T-helper 2 cell (primary cell): Measurements from ENCODE around the gene SPEN.
"Not testable (repeated sequence)": the region's sequence is repeated elsewhere in the genome, so short reads cannot be mapped to it uniquely, and the experiment has no call there.

Experiments
- DNase-seq, 5 experiments: peaks; one replicate each; pipeline versions ENCODE4 v3.0.0 to v3.0.0-alpha.2; 2012 to 2022

The SPEN gene

GRCh38 chr1:15963968-15964648 is 116.6 kb downstream of the SPEN start:
- peak in 1 of 5 experiments; percentile 60 for DNase-seq

- peak in 1 of 5 experiments; percentile 61 for DNase-seq
These were observed 117.8 kb downstream of the SPEN start for GRCh38 chr1:15965228-15965767.

- DNase-seq = peak in 4 of 5 experiments; percentile 24 to 87 (median 51)
These were observed 118.8 kb downstream of the SPEN start for GRCh38 chr1:15966081-15966955.

GRCh38 chr1:15966956-15967344 is 119.4 kb downstream of the SPEN start:
- no peak for DNase-seq

- no peak for DNase-seq
These were observed 120.7 kb downstream of the SPEN start for GRCh38 chr1:15968172-15968571.

GRCh38 chr1:15969321-15969880 is 121.9 kb downstream of the SPEN start:
- DNase-seq = no peak

- DNase-seq = no peak
These were observed 123.4 kb downstream of the SPEN start for GRCh38 chr1:15970911-15971310.

GRCh38 chr1:15972409-15972808 is 124.9 kb downstream of the SPEN start:
- DNase-seq = no peak

GRCh38 chr1:15973772-15974171 is 126.3 kb downstream of the SPEN start:
- no peak for DNase-seq

- no peak for DNase-seq
These were observed 127.3 kb downstream of the SPEN start for GRCh38 chr1:15974855-15975254.

- peak; percentile 46 to 70 (median 62) for DNase-seq
These were observed 127.9 kb downstream of the SPEN start for GRCh38 chr1:15975358-15975804.

GRCh38 chr1:15975805-15976680 is 128.5 kb downstream of the SPEN start, which contains the start of gene ZBTB17:
Gene ZBTB17 (minus strand): TSS chr1:15976101. CDS start chr1:15948495, 27,606 bp downstream.
- DNase-seq = peak; percentile 91 to 95 (median 93)

GRCh38 chr1:15977947-15978346 is 130.4 kb downstream of the SPEN start:
- not testable (repeated sequence) for DNase-seq

- no peak for DNase-seq
These were observed 134.2 kb downstream of the SPEN start for GRCh38 chr1:15981679-15982078.

- DNase-seq = no peak
These were observed 135.8 kb downstream of the SPEN start for GRCh38 chr1:15983275-15983674.

- DNase-seq = no peak
These were observed 138.2 kb downstream of the SPEN start for GRCh38 chr1:15985611-15986297.

GRCh38 chr1:15988856-15989736 is 141.6 kb downstream of the SPEN start:
- no peak for DNase-seq

- no peak for DNase-seq
These were observed 142.3 kb downstream of the SPEN start for GRCh38 chr1:15989776-15990175.
